ENCODE measurements around the gene BMAL2. TPM values are rescaled to one million over a fixed set of nuclear protein-coding genes. Genes with fewer than 3 reads are reported as not detected.

Gene BMAL2
- total RNA-seq, 4 donors from 2014 or later, result 0.63 to 3.2 (median 0.68) TPM

GRCh38 chr12:27290501-27291168 lies 42.0 kb upstream of the BMAL2 start:
- no peaks in the 10 kb centered on the region for H3K9me3 ChIP-seq
- 85 to 88% methylated on average over 4 of the region's 4 CpGs for WGBS, 2 donors
- no peaks in the 10 kb centered on the region for H3K36me3 ChIP-seq
- H3K4me3 ChIP-seq (replicated peaks in 1 of 3), result no peak overlapping the region
- intact Hi-C loops (cut with DNase I), result loop anchor here (10.0 kb wide), 1 partner anchor 46 kb away; the partner anchor contains the start of gene STK38L
- H3K27me3 ChIP-seq, result no peaks in the 10 kb centered on the region
- no peak for DNase-seq
- peaks cover 29 to 38% of the 10 kb centered on the region in 2 donors for H3K4me1 ChIP-seq
- TF ChIP-seq CTCF (IDR thresholded peaks at IDR 0.05), result no peak
- no peak for TF ChIP-seq POLR2A (IDR thresholded peaks at IDR 0.05)
- peak overlapping the region in 1 of 3 donors; percentile 31 for H3K27ac ChIP-seq

- 9 to 14% methylated on average over 1 of the region's 1 CpG for WGBS, 2 donors
- no peaks in the 10 kb centered on the region for H3K27me3 ChIP-seq
- DNase-seq, result no peak
- peaks cover 21 to 30% of the 10 kb centered on the region in 2 donors for H3K4me1 ChIP-seq
- no peak for TF ChIP-seq POLR2A (IDR thresholded peaks at IDR 0.05)
- no peak for TF ChIP-seq CTCF (IDR thresholded peaks at IDR 0.05)
- H3K27ac ChIP-seq, result peak overlapping the region in 2 of 3 donors; percentile 56 to 76
- H3K4me3 ChIP-seq (replicated peaks in 1 of 3), result no peak overlapping the region
- no peaks in the 10 kb centered on the region for H3K36me3 ChIP-seq
- no peaks in the 10 kb centered on the region for H3K9me3 ChIP-seq
- intact Hi-C loops (cut with DNase I), result loop anchor here (10.0 kb wide), 1 partner anchor 47 kb away; the partner anchor contains the start of gene STK38L
These were observed 40.8 kb upstream of the BMAL2 start for GRCh38 chr12:27291862-27292261.

GRCh38 chr12:27292718-27293117 lies 39.9 kb upstream of the BMAL2 start:
- 92 to 97% methylated on average over 2 of the region's 2 CpGs for WGBS, 2 donors
- H3K4me1 ChIP-seq, result peaks cover 21 to 30% of the 10 kb centered on the region in 2 donors
- intact Hi-C loops (cut with DNase I), result loop anchor here (10.0 kb wide), 1 partner anchor 48 kb away; the partner anchor contains the start of gene STK38L
- H3K36me3 ChIP-seq, result no peaks in the 10 kb centered on the region
- H3K27me3 ChIP-seq, result no peaks in the 10 kb centered on the region
- no peak for TF ChIP-seq CTCF (IDR thresholded peaks at IDR 0.05)
- TF ChIP-seq POLR2A (IDR thresholded peaks at IDR 0.05), result no peak
- no peak overlapping the region for H3K4me3 ChIP-seq (replicated peaks in 1 of 3)
- H3K27ac ChIP-seq, result peak overlapping the region in 2 of 3 donors; percentile 56 to 76
- no peak for DNase-seq
- H3K9me3 ChIP-seq, result no peaks in the 10 kb centered on the region

GRCh38 chr12:27293463-27293862 lies 39.2 kb upstream of the BMAL2 start:
- no peaks in the 10 kb centered on the region for H3K36me3 ChIP-seq
- peak; percentile 64 to 72 for DNase-seq
- no peak overlapping the region for H3K4me3 ChIP-seq (replicated peaks in 1 of 3)
- WGBS, 2 donors, result 27 to 53% methylated on average over 3 of the region's 3 CpGs
- H3K4me1 ChIP-seq, result peaks cover 21 to 30% of the 10 kb centered on the region in 2 donors
- H3K9me3 ChIP-seq, result no peaks in the 10 kb centered on the region
- intact Hi-C loops (cut with DNase I), result loop anchor here (10.0 kb wide), 1 partner anchor 49 kb away; the partner anchor contains the start of gene STK38L
- no peaks in the 10 kb centered on the region for H3K27me3 ChIP-seq
- peak overlapping the region in 2 of 3 donors; percentile 4 to 76 for H3K27ac ChIP-seq
- TF ChIP-seq CTCF (IDR thresholded peaks at IDR 0.05) (no peak), POLR2A (IDR thresholded peaks at IDR 0.05) (no peak)

GRCh38 chr12:27296674-27297073 lies 36.0 kb upstream of the BMAL2 start:
- intact Hi-C loops (cut with DNase I), result loop anchor here (10.0 kb wide), 1 partner anchor 52 kb away; the partner anchor contains the start of gene STK38L
- Histone ChIP-seq H3K36me3 (no peaks in the 10 kb centered on the region), H3K4me1 (peaks cover 17 to 22% of the 10 kb centered on the region in 2 donors), H3K4me3 (replicated peaks in 1 of 3) (no peak overlapping the region), H3K27ac (no peak overlapping the region), H3K9me3 (no peaks in the 10 kb centered on the region), H3K27me3 (no peaks in the 10 kb centered on the region)
- DNase-seq, result no peak
- no peak for TF ChIP-seq CTCF (IDR thresholded peaks at IDR 0.05)
- no peak for TF ChIP-seq POLR2A (IDR thresholded peaks at IDR 0.05)
- 69 to 83% methylated on average over 6 of the region's 6 CpGs for WGBS, 2 donors

Measured in thyroid gland (tissue), 4 donors.